ENCODE data around the gene INTS15.

DNA sequence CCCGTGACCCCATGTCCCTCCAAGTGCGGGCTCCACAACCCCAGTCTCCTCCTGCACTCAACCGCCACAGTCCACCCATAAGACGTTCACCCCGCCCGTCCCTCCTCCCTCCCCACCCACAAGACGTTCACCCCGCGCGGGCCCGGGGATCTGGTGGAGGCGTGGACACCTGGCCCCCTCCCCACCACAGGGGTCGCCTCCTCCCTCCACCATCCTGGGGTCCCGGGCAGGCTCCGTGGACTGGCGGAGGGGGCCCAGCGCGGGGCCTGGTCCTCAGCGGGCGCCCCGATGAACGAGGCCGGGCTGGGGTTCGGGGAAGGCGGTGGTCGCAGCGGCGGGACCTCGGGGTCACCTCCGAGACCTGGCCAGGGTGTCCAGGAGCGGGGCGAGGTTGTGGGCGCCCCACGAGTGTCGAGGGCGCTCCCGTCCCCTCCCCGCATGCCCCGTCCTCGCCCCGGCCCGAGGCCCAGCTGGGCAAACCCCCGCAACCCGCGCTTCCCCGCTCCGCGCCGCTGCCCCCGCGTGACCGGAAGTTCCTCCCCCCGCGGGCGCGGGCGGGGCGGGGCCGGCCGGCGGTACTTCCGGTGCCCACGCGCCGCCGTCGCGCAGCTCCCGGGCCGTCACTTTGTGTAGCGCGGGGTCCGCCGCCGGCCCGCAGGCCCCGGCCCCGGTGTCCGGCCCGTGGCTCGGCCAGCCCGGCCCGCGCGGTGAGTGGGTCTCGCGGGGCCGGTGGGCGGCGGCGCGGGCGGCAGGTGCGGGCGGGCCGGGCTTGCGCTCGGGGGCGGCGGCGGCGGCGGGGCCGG is 47.1 kb downstream of the INTS15 start, which contains the start of gene ZNF316:
- TF ChIP-seq, protein P1, sequence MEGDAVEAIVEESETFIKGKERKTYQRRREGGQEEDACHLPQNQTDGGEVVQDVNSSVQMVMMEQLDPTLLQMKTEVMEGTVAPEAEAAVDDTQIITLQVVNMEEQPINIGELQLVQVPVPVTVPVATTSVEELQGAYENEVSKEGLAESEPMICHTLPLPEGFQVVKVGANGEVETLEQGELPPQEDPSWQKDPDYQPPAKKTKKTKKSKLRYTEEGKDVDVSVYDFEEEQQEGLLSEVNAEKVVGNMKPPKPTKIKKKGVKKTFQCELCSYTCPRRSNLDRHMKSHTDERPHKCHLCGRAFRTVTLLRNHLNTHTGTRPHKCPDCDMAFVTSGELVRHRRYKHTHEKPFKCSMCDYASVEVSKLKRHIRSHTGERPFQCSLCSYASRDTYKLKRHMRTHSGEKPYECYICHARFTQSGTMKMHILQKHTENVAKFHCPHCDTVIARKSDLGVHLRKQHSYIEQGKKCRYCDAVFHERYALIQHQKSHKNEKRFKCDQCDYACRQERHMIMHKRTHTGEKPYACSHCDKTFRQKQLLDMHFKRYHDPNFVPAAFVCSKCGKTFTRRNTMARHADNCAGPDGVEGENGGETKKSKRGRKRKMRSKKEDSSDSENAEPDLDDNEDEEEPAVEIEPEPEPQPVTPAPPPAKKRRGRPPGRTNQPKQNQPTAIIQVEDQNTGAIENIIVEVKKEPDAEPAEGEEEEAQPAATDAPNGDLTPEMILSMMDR (IDR thresholded peaks at IDR 0.05; ENCODE audit: insufficient read depth, low read depth, low read length) = no peak
- no peak for TF ChIP-seq EZH2 (IDR thresholded peaks at IDR 0.05; ENCODE audit: insufficient read depth, low read length)

All from astrocyte (in vitro differentiated cells and primary cell).